H1 (cell line): ENCODE measurements around the gene BNC2. TPM values are rescaled to one million over a fixed set of nuclear protein-coding genes. Genes with fewer than 3 reads are reported as not detected.

Experiments
- CTCF ChIA-PET: fragments of 300-600 bp; sonication (Branson Sonifier 250); formaldehyde crosslinking; loops from one replicate; lab custom pipeline; 2021; ENCODE audit not compliant: partially characterized antibody; lab: Charles Lee
- POLR2A ChIA-PET: fragments of 300-600 bp; sonication (Branson Sonifier 250); formaldehyde crosslinking; loops from one replicate; lab custom pipeline; 2021; ENCODE audit warnings: inconsistent platforms; ENCODE audit not compliant: partially characterized antibody; lab: Charles Lee
- DNase-seq, 2 experiments: peaks; one replicate each; pipeline versions ENCODE4 v3.0.0 to v3.0.0-alpha.2; 2010 to 2022; ENCODE audit warnings: low spot score in 2 of 2, low read depth in 1 of 2, mixed read lengths in 1 of 2
- FAIRE-seq: peaks from 2 replicates; lab custom pipeline; 2011; peaks lifted over from hg19 to GRCh38; lab: Jason Lieb, UNC
- H2AFZ ChIP-seq: 2 replicates; pipeline ENCODE4 v1.8.1; 2012; ENCODE audit warnings: low read length, inconsistent platforms
- H2AK5ac ChIP-seq: 2 replicates; pipeline ENCODE4 v1.6.1; 2013; ENCODE audit warnings: low read depth, low read length
- H2BK120ac ChIP-seq: replicated peaks from 2 replicates; pipeline ENCODE3; 2013; ENCODE audit warnings: low read depth, low read length, inconsistent platforms
- H2BK12ac ChIP-seq: 2 replicates; pipeline ENCODE4 v1.6.1; 2013; ENCODE audit warnings: low read depth, low read length
- H2BK15ac ChIP-seq: 2 replicates; pipeline ENCODE4 v1.6.1; 2013; ENCODE audit warnings: low read length
- H2BK20ac ChIP-seq: 2 replicates; pipeline ENCODE4 v1.6.1; 2013; ENCODE audit warnings: low read length
- H2BK5ac ChIP-seq: 2 replicates; pipeline ENCODE4 v1.6.1; 2013; ENCODE audit warnings: low read depth, low read length
- H3K14ac ChIP-seq: 2 replicates; pipeline ENCODE4 v1.6.1; 2013; ENCODE audit warnings: inconsistent platforms; ENCODE audit not compliant: insufficient read length
- H3K18ac ChIP-seq: 2 replicates; pipeline ENCODE4 v1.6.1; 2013; ENCODE audit warnings: low read length; ENCODE audit errors: extremely low read depth
- H3K23ac ChIP-seq: 2 replicates; pipeline ENCODE4 v1.6.1; 2013; ENCODE audit warnings: inconsistent platforms; ENCODE audit not compliant: insufficient read length
- H3K23me2 ChIP-seq: 2 replicates; pipeline ENCODE4 v1.6.1; 2013; ENCODE audit warnings: low read depth, low read length
- H3K27ac ChIP-seq: 2 replicates; pipeline ENCODE4 v1.6.1; 2011; ENCODE audit warnings: low read depth, low read length, inconsistent platforms
- H3K27me3 ChIP-seq, 4 experiments: replicated peaks in 1 of 4; 1 replicate in 1 of 4; 2 replicates in 3 of 4; pipeline versions ENCODE4 v1.6.1 to v1.8.1; 2011 to 2013; ENCODE audit warnings: low read length in 3 of 4, mild to moderate bottlenecking in 3 of 4, inconsistent platforms in 2 of 4, mixed read lengths in 2 of 4, moderate library complexity in 1 of 4; ENCODE audit not compliant: control insufficient read depth in 3 of 4, insufficient read depth in 3 of 4; ENCODE audit errors: extremely low read depth in 1 of 4
- H3K36me3 ChIP-seq, 4 experiments: 2 replicates each; pipeline versions ENCODE4 v1.6.1 to v1.8.1; 2011 to 2013; ENCODE audit warnings: mild to moderate bottlenecking in 4 of 4, low read length in 3 of 4, moderate library complexity in 2 of 4, control low read depth in 1 of 4, inconsistent platforms in 1 of 4; ENCODE audit not compliant: insufficient read depth in 4 of 4, control insufficient read depth in 2 of 4
- H3K4ac ChIP-seq: replicated peaks from 2 replicates; pipeline ENCODE3; 2013; ENCODE audit warnings: low read length, low read depth, mixed read lengths, inconsistent platforms; ENCODE audit not compliant: insufficient read length
- H3K4me1 ChIP-seq, 4 experiments: replicated peaks in 1 of 4; 1 replicate in 1 of 4; 2 replicates in 3 of 4; pipeline versions ENCODE4 v1.6.1 to v1.8.1; 2011 to 2013; ENCODE audit warnings: low read length in 3 of 4, inconsistent platforms in 2 of 4, mixed read lengths in 1 of 4; ENCODE audit not compliant: insufficient read depth in 4 of 4, control insufficient read depth in 3 of 4
- H3K4me2 ChIP-seq, 2 experiments: 2 replicates each; pipeline versions ENCODE4 v1.6.1 to v1.8.1; 2011 to 2013; ENCODE audit warnings: low read depth in 2 of 2, low read length in 2 of 2, control low read depth in 1 of 2, inconsistent platforms in 1 of 2, mild to moderate bottlenecking in 1 of 2; ENCODE audit not compliant: insufficient read depth in 1 of 2
- H3K4me3 ChIP-seq, 4 experiments: fragments of 200-600, 300-600 bp in 1 of 4; sonication (generic), shearing (Covaris generic), sonication (Bioruptor Twin) in 1 of 4; 2 replicates each; pipeline versions ENCODE4 v1.5.1 to v1.8.1; 2011 to 2016; ENCODE audit warnings: low read length in 4 of 4, low read depth in 3 of 4, control low read depth in 2 of 4, inconsistent platforms in 2 of 4, mild to moderate bottlenecking in 2 of 4, mixed read lengths in 1 of 4, moderate library complexity in 1 of 4; ENCODE audit not compliant: insufficient read depth in 2 of 4; ENCODE audit errors: extremely low read depth in 1 of 4
- H3K56ac ChIP-seq: replicated peaks from 2 replicates; pipeline ENCODE3; 2013; ENCODE audit warnings: low read depth, mild to moderate bottlenecking, mixed read lengths, low read length, inconsistent platforms; ENCODE audit not compliant: insufficient read length
- H3K79me1 ChIP-seq: 2 replicates; pipeline ENCODE4 v1.6.1; 2013; ENCODE audit warnings: low read depth, low read length, control low read depth
- H3K79me2 ChIP-seq, 2 experiments: 2 replicates each; pipeline versions ENCODE4 v1.6.1 to v1.8.1; 2012 to 2013; ENCODE audit warnings: low read length in 2 of 2, mild to moderate bottlenecking in 2 of 2, inconsistent platforms in 1 of 2; ENCODE audit not compliant: insufficient read depth in 2 of 2, control insufficient read depth in 1 of 2
- H3K9ac ChIP-seq, 4 experiments: replicated peaks in 1 of 4; 1 replicate in 1 of 4; 2 replicates in 3 of 4; pipeline versions ENCODE4 v1.6.1 to v1.8.1; 2011 to 2013; ENCODE audit warnings: low read depth in 3 of 4, low read length in 3 of 4, control low read depth in 2 of 4, mild to moderate bottlenecking in 2 of 4, moderate library complexity in 2 of 4, inconsistent platforms in 1 of 4; ENCODE audit errors: extremely low read depth in 1 of 4
- H3K9me3 ChIP-seq, 2 experiments: 2 replicates each; pipeline versions ENCODE4 v1.6.1 to v1.8.1; 2012 to 2013; ENCODE audit warnings: mild to moderate bottlenecking in 2 of 2, moderate library complexity in 2 of 2, control low read depth in 1 of 2, inconsistent platforms in 1 of 2, low read depth in 1 of 2, low read length in 1 of 2, mixed read lengths in 1 of 2; ENCODE audit not compliant: insufficient read depth in 2 of 2
- H4K20me1 ChIP-seq, 2 experiments: replicated peaks in 1 of 2; 2 replicates each; pipeline versions ENCODE3 to v1.8.1; 2011 to 2013; ENCODE audit warnings: inconsistent platforms in 2 of 2, low read length in 2 of 2, mild to moderate bottlenecking in 1 of 2; ENCODE audit not compliant: insufficient read depth in 2 of 2, control insufficient read depth in 1 of 2
- H4K5ac ChIP-seq: 2 replicates; pipeline ENCODE4 v1.6.1; 2013; ENCODE audit warnings: low read length, low read depth, mixed read lengths, inconsistent platforms; ENCODE audit not compliant: insufficient read length
- H4K8ac ChIP-seq: 2 replicates; pipeline ENCODE4 v1.8.0; 2013; ENCODE audit warnings: mild to moderate bottlenecking, moderate library complexity, low read length, inconsistent platforms; ENCODE audit not compliant: insufficient read depth; ENCODE audit errors: extremely low read depth
- H4K91ac ChIP-seq: replicated peaks from 2 replicates; pipeline ENCODE3; 2013; ENCODE audit warnings: low read length, mixed read lengths, inconsistent platforms; ENCODE audit not compliant: insufficient read length
- CHD2 ChIP-seq: IDR thresholded peaks from 2 replicates; pipeline ENCODE4 v1.6.1; 2012; ENCODE audit warnings: low read length, improper control_type of control experiment
- EGR1 ChIP-seq: IDR thresholded peaks from 2 replicates; pipeline ENCODE4 v1.6.1; 2011; ENCODE audit warnings: low read depth, low read length, borderline replicate concordance
- KDM5A ChIP-seq: fragments of 200-600 bp; IDR thresholded peaks from 2 replicates; pipeline ENCODE4 v1.7.1; 2012; ENCODE audit warnings: mild to moderate bottlenecking, low read length, inconsistent platforms, mixed read lengths
- MAFK ChIP-seq: IDR thresholded peaks from 2 replicates; pipeline ENCODE4 v1.6.1; 2012; ENCODE audit warnings: low read depth, mild to moderate bottlenecking, improper control_type of control experiment, low read length
- RNF2 ChIP-seq: fragments of 200-900, 300-1000 bp; sonication (generic); IDR thresholded peaks from 2 replicates; pipeline ENCODE4 v1.7.1; 2016; ENCODE audit warnings: borderline replicate concordance, low read depth, mild to moderate bottlenecking, antibody characterized with exemption, low read length; ENCODE audit not compliant: poor library complexity, severe bottlenecking; ENCODE audit errors: missing control alignments
- RXRA ChIP-seq: IDR thresholded peaks from 2 replicates; pipeline ENCODE4 v1.6.1; 2011; ENCODE audit warnings: low read depth, mild to moderate bottlenecking, low read length, moderate library complexity; ENCODE audit not compliant: insufficient read depth
- SAP30 ChIP-seq: fragments of 300-600 bp; sonication (generic); IDR thresholded peaks from 2 replicates; pipeline ENCODE4 v1.7.1; 2012; ENCODE audit warnings: low read length, moderate library complexity, mild to moderate bottlenecking, inconsistent platforms; ENCODE audit not compliant: insufficient read depth, insufficient replicate concordance
- TAF7 ChIP-seq: optimal IDR thresholded peaks from 2 replicates; pipeline ENCODE3; 2011; ENCODE audit warnings: low read depth, mild to moderate bottlenecking, inconsistent platforms, low read length, moderate library complexity, borderline replicate concordance
- TCF12 ChIP-seq: IDR thresholded peaks from 2 replicates; pipeline ENCODE4 v1.6.1; 2011; ENCODE audit warnings: low read depth, mild to moderate bottlenecking, low read length
- TEAD4 ChIP-seq: IDR thresholded peaks from 2 replicates; pipeline ENCODE4 v1.6.1; 2012; ENCODE audit warnings: low read depth, low read length, inconsistent platforms, mixed read lengths
- WGBS, 2 experiments: shearing (Covaris generic) in 1 of 2; methylation state at CpG; one replicate each; pipeline versions ENCODE4 v1.1.6 to v1.1.7; 2013 to 2015; ENCODE audit warnings: low lambda C conversion rate in 2 of 2, mixed read lengths in 2 of 2, inconsistent platforms in 1 of 2, low coverage in 1 of 2, missing lambda C conversion rate in 1 of 2; ENCODE audit not compliant: insufficient replicate concordance in 2 of 2, insufficient coverage in 1 of 2, insufficient read length in 1 of 2; ENCODE audit errors: extremely low coverage in 1 of 2, missing lambda C conversion rate in 1 of 2; 5-methylcytosine and 5-hydroxymethylcytosine counted together
- polyA plus RNA-seq, 7 experiments: library from polyadenylated mRNA; depleted of rRNA in 3 of 7; stranded (reverse) in 5 of 7; unstranded in 2 of 7; fragments of >200 nt in 5 of 7; fragments of 200-250 nt in 2 of 7; gene quantifications; 1 replicate in 5 of 7; 2 replicates in 1 of 7; 4 replicates in 1 of 7; pipeline versions ENCODE4 v1.2.1 to v1.2.3, GENCODE V29; 2011 to 2013; ENCODE audit warnings: missing spikeins in 2 of 7, mixed read lengths in 2 of 7
- total RNA-seq: library from RNA; stranded (reverse); fragmentation: NEBNext Ultra II Directional; extraction: Animal tissue kit (Norgen Biotek cat#: 25700); gene quantifications from 2 replicates; pipeline ENCODE4 v1.2.1, GENCODE V29; 2021
- TF ChIP-seq, protein P1 (sequence below): IDR thresholded peaks from 2 replicates; pipeline ENCODE4 v1.6.1; 2012; ENCODE audit warnings: low read length, inconsistent platforms

The BNC2 gene
- total and polyA plus RNA-seq, 2 of the 8 experiments (the other 6 are each of a cell fraction or from before 2014, with no cell fraction given): 16.0 to 26.8 TPM

DNA sequence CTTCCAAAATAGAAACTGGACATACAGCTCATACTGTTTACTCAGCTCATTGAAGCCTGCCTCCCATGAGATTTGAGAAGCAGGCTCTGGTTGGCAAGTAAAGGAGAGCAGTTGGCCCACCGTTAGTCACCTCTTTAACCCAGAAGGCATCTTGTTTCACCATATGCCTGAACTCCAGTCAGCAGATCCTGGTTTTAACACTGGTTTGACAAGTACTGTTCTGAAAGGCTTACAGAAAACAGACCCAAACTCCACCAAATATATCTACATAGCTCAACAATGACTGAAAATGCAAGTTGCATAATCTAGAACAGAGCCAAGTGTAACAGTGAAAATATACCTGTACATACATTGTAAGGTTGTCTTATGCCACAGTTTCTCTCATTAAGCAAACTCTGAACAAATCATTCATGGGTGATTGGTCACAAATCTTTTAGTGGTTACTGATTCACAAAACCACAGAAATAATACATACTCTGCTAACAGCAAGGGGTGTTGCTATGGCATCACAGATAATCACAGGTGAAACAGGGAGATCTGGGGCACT lies 198.8 kb downstream of the BNC2 start:
- H2BK20ac ChIP-seq: no peak overlapping the region
- no peak overlapping the region for H3K4ac ChIP-seq
- no peak overlapping the region for H3K27ac ChIP-seq
- H2AFZ ChIP-seq: no peak overlapping the region
- no peak overlapping the region for H4K8ac ChIP-seq
- peaks cover 0 to 13% of the 10 kb centered on the region in 2 experiments; a peak in 2 of 4 replicates for H3K79me2 ChIP-seq
- no peak overlapping the region for H2BK120ac ChIP-seq
- H3K9ac ChIP-seq: no peak overlapping the region
- H3K79me1 ChIP-seq: no peaks in the 10 kb centered on the region
- H3K23me2 ChIP-seq: no peaks in the 10 kb centered on the region
- CTCF ChIA-PET: interaction anchor here (1.4 kb wide), 1 partner anchor 49 kb away, joined by 3 read pairs; no protein-coding TSS in a partner anchor
- DNase-seq (no peak), FAIRE-seq (no peak)
- no peaks in the 10 kb centered on the region for H3K36me3 ChIP-seq
- H3K14ac ChIP-seq: no peak overlapping the region
- no peak overlapping the region for H4K5ac ChIP-seq
- no peak overlapping the region for H2BK5ac ChIP-seq
- H3K27me3 ChIP-seq: no peaks in the 10 kb centered on the region
- no peaks in the 10 kb centered on the region for H4K20me1 ChIP-seq
- peaks cover 0 to 4% (median 0%) of the 10 kb centered on the region in 4 experiments; a peak in 1 of 7 replicates for H3K4me1 ChIP-seq
- H2BK12ac ChIP-seq: no peak overlapping the region
- whole genome bisulfite sequencing, 2 experiments: 85% methylated on average over 1 of the region's 1 CpG; no CpG with 5 or more reads in 1 of the 2 experiments
- POLR2A ChIA-PET: no interaction called here
- no peak overlapping the region for H3K4me2 ChIP-seq
- H4K91ac ChIP-seq: peak overlapping the region; percentile 45
- H3K18ac ChIP-seq: no peak overlapping the region
- no peak overlapping the region for H2BK15ac ChIP-seq
- H3K56ac ChIP-seq: no peak overlapping the region
- H3K9me3 ChIP-seq: no peaks in the 10 kb centered on the region
- H3K23ac ChIP-seq: no peak overlapping the region
- no peak overlapping the region for H3K4me3 ChIP-seq
- no peak overlapping the region for H2AK5ac ChIP-seq
- TF ChIP-seq, protein P1, sequence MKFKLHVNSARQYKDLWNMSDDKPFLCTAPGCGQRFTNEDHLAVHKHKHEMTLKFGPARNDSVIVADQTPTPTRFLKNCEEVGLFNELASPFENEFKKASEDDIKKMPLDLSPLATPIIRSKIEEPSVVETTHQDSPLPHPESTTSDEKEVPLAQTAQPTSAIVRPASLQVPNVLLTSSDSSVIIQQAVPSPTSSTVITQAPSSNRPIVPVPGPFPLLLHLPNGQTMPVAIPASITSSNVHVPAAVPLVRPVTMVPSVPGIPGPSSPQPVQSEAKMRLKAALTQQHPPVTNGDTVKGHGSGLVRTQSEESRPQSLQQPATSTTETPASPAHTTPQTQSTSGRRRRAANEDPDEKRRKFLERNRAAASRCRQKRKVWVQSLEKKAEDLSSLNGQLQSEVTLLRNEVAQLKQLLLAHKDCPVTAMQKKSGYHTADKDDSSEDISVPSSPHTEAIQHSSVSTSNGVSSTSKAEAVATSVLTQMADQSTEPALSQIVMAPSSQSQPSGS: no peak
- TF ChIP-seq TCF12 (no peak), TEAD4 (no peak), CHD2 (no peak), RNF2 (no peak), EGR1 (no peak), SAP30 (no peak), MAFK (no peak), RXRA (no peak), TAF7 (no peak), KDM5A (no peak)
